NCI-H526 treated with DMSO at 0.1 percent for 48 hours (cell line): ENCODE measurements around the gene TES.
"Not testable (repeated sequence)": the region's sequence is repeated elsewhere in the genome, so short reads cannot be mapped to it uniquely, and the experiment has no call there.

Experiments used
- DNase-seq: peaks from one replicate; lab custom pipeline; 2025; lab: John Stamatoyannopoulos, UW

TES gene

DNA sequence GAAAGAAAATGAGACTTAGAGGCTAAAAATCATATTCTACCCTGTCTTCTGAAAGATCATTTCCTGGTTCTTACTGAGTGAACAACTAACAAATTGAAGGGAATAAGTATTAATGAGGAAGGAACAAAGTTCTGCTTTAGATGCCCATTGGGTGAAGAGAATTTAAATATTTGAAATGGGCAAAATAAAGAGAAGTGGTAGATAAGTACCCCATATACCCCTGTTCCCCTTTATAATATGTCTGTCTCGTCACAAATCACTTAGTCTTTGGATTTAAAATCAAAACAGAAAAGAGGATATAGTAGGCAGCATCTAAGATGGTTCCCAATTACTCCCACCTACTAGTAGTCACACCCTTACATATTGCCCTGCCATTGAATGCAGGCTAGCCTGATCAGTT is 13.2 kb downstream of the TES start:
- no peak for DNase-seq

DNA sequence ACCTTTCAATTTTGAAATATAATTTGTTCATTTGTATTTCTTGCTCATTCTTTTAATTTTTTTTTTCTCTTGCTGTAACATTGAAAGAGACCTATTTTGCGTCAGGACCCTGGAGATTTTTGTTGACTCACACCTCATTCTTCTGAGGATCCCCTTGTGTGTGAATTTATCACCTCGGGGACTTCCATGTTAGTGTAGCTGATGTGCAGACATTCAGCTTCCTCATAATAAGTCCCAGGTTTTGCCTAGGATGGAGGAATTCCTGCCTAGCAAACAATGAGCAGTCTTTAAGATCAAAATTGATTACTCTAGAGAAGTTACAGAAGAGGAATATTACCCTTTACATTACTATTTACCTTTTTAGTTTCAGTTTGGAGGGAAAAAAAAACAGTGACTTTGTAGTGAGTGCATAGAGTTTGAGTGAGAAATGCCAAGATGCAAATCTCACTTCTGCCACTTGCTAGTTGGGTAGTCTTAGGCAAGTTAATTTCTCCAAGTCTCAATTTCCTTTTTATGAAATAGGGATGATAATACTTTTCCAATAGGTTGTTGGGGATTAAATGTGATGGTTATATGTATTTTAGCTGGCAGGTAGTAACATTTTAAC is 14.3 kb downstream of the TES start:
- no peak for DNase-seq

DNA sequence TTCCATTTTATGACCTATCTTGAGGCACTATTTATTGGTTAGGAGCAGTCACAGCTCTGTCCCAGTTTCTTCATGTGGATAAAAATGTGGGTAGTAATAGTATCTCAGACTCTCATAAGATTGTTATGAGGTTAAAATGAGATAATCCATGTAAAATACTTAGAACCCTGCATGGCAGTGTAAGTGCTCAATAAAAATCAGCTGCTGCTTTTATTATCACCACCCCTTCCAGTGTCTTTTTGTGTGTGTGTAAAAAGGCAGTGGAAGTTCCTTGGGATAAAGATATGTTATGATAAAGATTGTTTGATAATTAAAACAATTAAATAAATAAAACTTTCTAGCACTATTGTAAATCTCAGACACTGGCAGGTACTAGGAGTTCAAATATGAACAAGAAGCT is 15.5 kb downstream of the TES start:
- DNase-seq = no peak

DNA sequence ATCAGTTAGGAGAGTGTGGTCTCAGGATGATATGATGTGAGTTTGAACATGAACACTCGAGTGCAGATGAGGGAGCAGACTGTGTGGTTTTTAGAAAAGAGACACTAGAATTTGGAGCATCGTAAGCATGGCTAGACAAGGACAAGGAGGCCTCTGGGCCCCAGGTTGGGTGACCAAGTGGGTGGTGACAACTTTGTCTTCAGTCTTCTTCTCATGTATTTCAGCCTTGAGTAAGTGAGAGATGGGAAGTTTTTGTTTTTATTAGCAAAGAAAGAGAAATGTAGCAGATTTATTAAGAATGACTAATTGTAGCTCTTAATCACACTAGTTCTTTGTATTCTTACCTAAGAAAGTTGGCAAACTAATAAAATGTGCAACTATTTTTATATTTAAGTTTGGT is 16.3 kb downstream of the TES start:
- no peak for DNase-seq

DNA sequence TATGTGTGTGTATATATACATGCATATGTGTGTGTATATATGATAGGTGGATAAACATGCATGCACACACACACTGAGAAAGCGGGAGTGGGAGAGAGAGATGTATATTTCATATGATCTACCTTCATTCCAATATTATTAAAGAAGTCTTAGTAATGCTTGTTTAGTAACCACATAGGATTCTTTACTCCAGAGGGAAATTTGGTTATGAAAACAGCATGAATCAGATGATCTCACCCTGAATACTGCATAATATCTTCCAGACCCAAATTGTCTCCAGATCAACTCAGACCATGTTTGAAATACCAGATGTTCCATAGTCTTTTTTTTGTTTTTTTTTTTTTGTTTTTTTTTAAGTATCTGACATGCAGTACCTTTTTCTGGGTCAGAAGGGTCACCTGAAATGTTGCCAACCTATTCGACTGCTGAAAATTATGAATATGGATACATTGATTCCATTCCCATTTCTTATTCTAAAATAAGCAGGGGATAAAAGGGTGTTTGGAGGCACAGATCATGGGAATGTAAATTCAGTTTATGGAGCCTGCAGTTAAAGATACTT is 17.4 kb downstream of the TES start:
- DNase-seq = peak; percentile 58

DNA sequence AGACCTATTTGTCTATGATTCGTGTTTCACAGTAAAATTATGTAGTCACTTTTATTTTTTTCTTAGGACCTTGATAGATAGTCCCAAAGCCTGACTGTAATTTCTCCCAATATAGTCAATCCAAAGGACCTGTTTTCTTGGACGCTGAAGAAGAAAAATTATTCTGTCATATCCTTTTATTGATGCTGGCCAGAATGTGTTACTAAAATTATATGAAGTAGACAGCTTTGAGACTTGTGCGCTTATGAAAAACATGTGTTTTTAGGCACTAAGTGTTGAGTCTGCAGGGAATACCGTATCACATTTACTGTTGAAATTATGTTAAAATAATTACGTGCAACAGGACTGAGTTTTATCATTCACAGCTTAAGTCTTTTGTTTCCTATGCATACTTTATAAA is 17.9 kb downstream of the TES start:
- DNase-seq = no peak

DNA sequence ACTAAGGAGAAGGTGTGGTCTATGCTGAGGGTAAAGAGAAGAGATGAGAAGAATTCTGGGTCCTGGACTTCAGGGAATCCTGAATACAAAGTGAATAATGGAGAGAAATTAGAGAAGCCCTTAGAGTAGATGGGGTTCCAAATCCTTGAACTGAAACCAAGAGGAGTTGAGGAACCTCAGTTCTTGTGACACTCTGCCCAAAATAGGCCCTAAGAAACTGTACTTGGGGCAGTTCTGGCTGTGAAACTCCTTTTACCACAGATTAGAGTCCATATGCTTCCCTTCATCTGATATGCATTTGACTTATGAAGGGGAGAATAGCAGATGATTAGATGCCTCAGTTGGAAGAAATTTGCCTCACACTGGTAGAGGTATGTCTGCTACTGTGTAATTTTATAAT is 19.0 kb downstream of the TES start:
- no peak for DNase-seq

DNA sequence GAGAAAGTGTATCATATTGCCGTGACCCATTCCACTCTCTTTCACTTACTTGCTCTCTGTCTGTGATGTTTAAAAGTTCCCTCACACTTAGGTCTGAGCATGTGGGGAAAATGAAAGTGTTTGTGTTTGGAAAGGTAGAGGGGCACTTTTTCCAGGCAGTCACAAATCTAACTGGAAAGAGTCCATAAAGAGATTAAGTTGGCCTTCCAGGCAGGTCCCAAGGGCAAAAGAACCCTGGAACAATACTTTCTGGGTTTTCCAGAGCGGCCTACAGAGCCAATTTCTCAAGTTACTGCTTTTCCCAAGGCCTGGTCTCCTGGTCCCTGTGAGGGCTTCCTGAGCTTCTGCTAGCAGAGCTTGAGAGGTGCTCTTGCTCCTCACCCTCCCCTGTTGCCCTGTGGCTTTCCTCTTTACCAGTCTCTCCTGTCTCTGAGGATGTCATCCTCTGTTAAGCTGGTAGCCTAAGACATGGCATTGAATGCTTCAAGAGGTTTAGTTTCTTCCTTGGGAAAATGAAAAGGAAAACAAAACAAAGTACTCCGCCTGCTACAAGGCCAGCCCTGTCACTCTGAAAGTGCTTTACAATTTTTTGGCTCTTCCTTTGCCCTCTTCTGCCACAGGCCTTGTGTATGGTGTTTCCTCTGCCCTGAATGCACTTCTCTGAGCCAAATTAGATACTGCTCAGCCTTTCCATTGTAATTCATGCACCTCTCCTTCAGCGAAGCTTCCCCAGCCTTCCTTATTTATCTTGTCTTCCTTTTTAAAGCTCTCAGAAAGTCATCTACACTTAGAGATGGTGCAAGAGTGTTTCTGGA is 20.1 kb downstream of the TES start:
- no peak for DNase-seq

DNA sequence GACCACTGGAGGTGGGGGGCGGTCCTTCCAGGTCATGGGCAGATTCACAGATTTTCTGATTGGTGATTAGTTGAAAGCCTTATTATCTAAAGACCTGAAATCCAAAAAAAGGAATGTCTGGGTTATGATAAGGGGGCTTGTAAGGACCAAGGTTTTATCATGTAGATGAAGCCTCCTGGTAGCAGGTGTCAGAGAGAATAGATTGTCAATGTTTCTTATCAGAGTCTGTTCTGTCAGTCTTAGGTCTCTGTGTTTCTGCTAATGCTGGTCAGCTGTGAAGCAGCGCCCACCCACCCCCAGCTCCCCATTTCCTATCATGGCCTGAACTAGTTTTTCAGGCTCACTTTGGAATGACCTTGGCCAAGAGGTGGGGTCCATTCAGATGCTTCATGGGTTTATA is 21.2 kb downstream of the TES start:
- no peak for DNase-seq

DNA sequence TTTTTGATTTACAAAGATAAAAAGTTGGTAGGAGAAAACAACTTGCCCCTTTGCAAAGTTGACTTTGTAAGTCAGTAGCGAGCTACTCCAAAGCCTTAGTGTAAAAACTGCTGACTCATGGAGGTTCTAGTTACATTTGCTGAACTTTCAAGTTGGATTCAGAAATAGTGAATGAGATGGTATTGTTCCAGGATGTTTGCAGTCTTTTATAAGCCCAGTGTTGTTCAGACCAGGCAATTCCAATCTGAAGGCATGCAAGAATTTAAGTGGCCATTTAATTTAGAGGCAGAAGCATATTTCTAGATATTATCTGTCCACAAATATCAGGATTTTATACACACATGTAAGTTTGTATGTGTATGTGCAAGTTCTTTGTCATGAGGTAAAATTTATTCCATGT is 21.6 kb downstream of the TES start:
- DNase-seq = no peak

DNA sequence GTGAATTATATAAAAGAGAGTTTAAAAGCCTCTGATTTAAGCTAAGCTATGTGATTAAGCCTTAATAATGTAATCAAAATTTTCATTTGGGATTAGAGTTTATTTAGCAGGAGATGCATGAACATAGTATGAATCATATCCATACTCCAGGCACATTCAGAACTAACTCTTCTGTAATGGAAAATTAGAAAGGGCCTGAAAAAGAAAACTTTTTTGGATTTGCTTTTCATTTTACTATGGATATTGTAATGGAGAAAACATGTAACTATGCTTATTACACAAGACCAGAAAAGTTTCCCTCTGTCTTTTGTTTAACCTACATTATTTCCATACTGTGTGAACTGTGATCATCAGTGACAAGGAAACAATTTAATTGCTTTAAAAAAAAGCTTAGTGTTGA is 22.0 kb downstream of the TES start:
- no peak for DNase-seq

DNA sequence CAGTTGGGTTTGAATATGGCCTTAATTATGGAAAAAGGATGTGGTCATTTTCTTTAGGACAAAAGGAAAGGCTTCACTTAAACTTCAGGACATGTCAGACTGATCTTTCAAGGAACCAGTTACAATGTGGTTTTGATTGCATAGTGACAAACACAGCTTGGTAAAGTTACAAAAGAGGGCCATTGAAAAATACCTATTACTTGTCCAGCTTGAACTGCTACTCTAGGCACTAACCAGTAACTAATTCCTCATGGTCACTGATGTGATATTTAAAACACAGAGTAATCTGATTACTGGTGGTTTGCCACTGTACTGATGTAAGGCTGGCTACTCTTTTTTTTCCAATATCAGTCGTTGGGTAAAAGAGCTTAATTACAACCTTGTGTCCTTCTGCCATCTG is 22.6 kb downstream of the TES start:
- no peak for DNase-seq

DNA sequence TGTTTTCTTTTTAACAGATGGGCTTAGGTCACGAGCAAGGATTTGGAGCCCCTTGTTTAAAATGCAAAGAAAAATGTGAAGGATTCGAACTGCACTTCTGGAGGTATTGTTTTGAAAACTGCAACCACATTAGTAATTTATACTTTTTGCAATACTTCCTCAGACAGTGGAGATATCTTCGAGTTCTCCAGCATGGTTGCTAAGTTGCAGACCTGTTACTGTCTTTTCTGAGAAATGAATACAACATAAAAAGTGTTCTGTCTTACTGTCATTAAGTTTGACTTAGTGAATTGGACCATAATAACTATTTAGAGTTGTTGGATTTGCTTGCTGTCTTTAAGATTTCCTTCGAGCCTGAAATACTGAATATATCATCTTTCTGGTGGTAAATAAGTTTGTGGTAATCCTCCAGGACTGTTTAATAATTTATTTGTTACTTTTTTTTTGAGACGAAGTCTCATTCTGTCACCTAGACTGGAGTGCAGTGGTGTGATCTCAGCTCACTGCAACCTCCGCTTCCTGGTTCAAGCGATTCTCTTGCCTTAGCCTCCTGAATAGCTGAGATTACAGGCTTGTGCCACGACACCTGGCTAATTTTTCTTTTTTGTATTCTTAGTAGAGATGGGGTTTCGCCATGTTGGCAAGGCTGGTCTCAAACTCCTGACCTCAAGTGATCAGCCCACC is 24.3 kb downstream of the TES start:
- DNase-seq = no peak

DNA sequence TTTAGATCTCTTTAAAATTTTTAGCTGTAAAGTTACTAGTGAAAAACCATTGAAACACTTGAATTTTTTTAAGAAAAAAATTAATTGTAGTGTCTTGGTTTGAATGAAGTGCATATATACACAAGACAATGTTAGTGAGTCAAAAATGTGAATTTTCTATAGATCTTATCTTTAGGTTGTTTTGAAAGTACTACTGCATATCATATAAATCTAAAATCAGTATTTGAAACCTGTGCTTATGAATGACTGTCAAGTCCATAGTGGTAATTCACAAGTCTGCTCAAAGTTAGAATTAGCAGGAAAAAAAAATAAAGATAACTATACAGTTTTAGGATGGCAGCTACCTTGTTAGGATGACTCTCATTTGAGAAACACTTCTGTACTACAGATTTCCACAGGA is 25.0 kb downstream of the TES start:
- DNase-seq = no peak

DNA sequence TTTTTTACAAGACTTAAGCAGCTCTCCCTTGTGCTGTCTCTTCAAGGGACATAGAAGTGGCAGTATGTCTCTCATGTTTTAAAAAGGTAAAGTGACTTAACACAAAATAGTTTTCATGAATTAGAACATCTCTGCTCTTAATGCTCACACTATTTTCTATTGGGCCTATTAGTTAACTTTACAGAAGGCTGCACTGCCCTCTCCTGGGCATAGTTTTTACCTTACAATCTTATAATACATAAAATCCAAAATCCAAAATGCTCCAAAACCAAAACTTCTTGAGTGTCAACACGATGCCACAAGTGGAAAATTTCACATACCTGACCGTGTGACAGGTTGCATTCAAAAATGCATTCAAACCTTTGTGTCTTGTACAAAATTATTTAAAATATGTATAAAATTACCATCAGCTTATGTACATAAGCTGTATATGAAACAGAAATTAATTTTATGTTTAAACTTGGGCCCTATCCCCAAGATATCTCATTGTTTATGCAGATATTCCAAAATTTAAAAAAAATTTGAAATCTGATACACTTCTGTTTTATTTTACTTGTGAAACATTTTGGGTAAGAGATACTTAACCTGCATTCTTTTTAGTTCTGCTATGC is 25.8 kb downstream of the TES start:
- DNase-seq = peak; percentile 33

DNA sequence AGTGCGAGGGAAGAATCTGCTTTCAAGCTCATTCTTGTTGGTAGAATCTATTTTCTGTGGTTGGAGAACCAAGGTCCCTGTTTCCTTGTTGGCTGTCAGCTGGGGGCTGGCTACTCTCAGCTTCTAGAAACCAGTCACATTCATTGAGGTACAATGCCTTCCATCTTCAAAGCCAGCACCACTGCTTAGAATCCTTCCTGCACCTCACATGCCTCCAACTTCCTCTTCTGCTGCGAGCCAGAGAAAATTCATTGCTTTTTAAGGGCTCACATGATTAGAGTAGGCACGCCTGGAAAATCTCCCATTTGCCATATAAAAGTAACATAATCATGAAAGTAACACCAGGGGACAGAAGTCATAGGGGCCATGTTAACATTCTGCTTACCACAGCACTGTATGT is 28.7 kb downstream of the TES start:
- no peak for DNase-seq

DNA sequence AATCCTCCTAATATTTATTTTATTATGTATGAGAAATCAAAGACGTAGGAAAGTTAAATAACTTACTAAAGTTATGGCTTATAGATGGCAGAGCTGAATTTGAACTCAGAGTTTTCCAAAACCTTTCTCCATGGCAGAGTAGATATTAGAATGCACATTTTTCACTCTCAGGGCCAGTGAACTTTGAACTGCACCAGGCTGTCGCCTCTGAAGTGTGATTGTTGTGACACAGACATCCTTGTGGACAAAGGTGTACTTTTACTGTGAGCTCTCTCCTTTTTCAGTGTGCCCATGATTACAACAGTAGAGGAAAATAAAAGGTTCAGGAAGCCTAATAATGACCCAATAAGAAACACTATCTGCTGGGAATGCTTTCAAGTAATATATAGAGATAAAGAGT is 29.1 kb downstream of the TES start:
- no peak for DNase-seq

DNA sequence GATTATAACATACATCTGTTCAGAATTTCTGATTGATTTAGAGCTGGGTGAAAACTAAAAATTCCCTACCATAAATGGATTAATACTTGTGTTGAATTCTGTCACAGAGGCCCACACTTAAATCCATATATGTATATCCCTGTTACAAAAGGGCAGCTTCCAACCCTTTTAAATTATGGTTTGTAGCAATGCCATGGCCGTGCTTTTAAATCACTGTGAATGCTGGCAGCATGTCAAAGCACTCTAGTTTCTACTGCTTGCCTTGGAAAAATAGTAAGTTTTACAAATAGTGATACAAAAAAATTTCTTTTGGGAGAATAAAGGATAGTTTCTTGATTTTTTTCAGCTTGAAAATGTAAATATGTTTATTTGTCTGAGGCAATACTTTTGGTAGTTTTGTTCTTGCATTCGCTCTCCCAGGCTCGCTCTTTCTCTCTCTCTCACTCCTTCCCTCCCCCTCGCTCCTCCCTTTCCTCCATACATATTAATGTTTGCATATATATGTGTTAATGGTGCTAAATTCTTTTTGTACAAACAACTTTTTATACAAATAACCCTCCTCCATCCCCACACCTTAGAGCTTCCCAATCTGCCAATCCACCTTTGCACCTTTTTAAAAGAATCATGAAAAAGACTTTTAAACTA is 29.8 kb downstream of the TES start:
- DNase-seq = no peak

DNA sequence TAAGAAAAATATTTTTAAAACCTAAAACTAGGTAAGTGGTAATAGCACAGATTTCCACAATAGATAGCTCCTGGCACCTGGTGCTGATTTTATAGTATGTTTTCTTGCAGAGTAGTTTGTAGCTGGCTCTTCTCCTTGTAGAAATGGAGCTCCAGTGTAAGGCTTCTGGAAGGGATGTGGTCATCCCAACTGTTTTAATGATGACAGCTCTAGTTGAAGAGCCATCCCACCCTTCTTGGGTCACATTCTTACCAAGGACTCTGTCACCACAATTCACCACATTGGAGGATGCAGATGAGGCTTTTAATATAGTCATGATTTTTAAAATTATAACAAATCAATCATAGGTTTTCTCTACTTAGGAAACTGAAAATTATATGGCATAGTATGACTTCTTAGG is 31.0 kb downstream of the TES start:
- DNase-seq = no peak

DNA sequence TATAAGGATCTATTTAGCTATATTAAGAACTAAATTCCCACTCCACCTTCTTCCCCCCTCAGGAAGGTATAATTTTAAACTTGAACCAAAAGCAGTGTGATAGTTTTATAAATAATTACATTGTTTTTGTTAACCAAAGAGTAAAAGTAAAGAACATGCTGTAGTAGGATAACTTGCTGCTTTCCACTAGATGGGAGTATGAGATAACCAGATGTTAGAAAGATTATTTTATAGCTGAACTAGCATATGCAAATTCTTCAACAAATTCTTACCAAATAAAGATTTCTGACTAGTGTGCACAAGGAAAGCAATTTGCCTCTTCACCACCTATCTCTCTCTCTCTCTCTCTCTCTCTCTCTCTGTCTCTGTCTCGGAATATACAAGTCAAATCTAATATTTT is 31.8 kb downstream of the TES start:
- DNase-seq = no peak

DNA sequence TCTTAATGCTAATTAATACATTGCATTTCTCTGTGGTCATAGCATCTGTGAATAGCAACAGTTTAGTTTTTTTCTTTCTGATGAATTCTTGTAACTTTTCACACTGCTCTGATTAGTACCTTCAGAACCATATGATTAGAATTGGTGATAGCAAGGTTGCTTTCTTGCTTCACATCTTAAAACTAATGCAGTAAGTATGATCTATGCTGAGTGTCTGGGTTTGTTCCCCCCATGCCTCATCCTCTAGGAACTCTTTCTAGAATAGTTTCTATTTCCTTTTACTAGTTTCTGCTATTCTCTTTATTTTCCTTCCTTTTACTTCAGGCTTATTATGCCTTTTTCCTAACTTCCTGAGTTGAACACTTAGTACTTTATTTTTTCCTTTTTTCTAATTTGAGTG is 32.4 kb downstream of the TES start:
- no peak for DNase-seq

DNA sequence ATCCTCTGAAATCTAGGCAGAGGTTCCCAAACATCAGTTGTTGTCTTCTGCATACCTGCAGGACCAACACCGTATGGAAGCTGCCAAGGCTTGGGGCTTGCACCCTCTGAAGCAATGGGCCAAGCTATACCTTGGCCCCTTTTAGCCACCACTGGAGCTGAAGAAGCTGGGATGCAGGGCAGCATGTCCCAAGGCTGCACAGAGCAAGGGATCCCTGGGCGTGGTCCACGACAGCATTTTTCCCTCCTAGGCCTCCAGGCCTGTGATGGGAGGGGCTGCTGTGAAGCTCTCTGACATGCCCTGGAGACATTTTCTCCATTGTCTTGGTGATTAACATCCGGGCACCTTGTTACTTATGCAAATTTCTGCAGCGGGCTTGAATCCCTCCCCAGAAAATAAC is 34.5 kb downstream of the TES start:
- DNase-seq = not testable (repeated sequence)
